Inferior parietal cortex (tissue), 1 donor: ENCODE measurements around the gene MYPN.

Experiments used
- DNase-seq: peaks from one replicate; pipeline ENCODE4 v3.0.0-alpha.2; 2016; ENCODE audit errors: extremely low spot score

Gene MYPN

DNA sequence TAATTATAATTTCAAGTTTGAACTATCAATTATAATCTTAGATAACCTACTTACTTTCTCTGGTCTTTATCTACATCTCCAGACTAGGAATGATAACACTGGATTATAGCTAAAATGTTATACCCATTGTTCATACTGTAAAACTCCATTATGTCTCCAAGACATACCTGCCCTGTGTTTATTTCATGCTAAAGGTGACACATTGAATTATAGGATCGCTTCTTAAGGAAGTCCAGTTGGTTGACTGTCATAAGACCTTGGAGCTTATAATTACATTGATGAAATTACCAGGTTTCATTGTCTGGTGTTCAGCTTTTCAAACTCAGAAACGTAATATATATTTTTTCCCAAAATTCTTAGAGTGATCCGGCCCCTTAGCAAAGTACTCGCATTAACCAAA is 18.7 kb upstream of the MYPN start:
- no peak for DNase-seq

DNA sequence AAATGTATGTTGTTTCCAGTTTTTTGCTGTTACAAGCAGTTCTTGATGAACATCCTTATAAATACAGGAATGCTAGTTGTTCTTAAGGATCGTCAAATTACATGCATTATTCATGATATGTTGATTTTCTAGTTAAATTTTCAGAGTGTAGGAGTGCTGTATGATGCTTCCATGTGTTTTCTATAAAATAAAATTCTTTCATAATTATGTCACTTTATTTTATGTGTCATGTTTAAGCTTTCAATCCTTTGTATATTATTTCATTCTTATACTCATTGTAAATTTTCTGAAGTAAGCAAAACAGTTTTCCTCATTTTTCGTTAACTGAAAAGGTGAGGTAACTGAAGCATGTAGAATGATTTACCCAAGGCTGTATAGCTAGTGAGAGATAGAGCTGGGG is 16.8 kb upstream of the MYPN start:
- no peak for DNase-seq

GRCh38 chr10:68095153-68095552 is 14.1 kb upstream of the MYPN start:
- DNase-seq, result no peak

GRCh38 chr10:68096913-68097516 is 12.3 kb upstream of the MYPN start:
- DNase-seq, result no peak

DNA sequence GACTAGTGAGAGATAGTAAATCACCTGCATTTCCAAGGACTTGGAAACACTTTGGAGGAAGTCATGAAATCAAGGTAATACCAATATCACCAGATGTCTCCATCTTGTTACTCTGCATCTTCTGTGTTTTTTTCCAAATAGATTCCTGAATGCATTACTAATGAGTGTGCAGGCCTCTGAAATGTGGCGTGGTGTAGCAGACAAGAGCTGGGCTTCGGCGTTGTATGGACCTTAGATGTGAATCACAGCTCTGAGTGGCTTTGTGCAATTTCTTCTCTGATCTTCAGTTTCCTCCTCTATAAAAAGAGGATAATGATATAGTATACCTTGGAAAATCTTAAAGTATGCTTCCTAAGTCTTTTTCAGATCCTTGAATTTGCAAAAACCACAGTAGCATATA is 9.6 kb upstream of the MYPN start:
- no peak for DNase-seq

DNA sequence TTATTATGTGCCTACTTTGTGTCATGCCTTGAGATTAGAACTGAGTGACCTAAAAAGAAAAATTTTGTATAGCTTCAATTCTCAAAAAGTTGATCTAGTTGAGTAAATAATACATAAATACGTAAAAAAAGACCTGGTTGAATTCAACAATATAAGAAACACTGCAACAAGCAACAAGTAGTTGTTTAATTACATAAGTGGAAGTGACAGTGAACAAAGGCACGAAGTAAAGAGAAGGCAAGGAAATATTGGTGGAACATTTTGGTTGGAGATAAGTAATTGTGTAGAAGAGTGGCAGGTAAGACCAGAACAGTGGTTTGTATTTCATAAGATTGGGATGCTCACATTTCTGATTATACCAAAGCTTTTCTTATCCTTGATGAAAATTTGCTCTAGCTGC is 8.2 kb upstream of the MYPN start:
- DNase-seq, result no peak

- no peak for DNase-seq
Observed at GRCh38 chr10:68103261-68103878, 5.9 kb upstream of the MYPN start.

DNA sequence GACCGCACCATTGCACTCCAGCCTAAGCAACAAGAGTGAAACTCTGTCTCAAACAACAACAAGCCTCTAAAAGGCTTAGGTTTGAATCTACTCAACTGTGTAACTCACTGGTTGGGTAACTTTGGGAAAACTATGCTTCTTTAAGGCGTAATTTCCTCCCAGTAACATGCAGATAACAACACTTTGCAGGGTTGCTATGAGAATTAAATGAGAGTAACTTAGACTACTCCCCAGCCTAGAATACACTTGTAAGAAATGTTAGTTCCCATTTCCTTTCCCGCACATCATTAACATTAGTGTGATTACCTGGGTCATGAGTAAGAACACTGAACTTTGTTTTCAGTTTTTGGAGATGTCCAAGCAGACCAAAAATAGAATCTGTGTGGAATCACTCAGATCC is 5.4 kb upstream of the MYPN start:
- no peak for DNase-seq

DNA sequence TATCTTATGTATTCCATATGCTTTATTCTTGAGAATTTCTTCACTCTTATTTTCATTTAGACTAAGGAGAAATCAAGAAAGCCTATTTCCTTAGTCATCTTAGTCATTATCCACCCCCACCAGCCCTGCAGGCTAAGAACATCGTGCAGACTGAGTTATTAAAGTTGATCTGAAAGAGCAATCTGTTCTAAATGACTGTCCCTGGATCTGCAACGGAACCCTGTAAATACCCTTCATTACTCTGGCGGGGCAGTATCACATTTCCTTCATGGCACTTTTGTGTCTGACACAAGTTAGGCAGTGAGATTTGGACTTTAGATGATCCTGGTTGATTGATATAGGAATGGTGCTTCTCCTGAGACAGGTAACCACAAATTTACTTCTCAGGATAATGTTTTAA is 3.5 kb upstream of the MYPN start:
- DNase-seq, result no peak

- no peak for DNase-seq
Observed at GRCh38 chr10:68106656-68107055, 2.6 kb upstream of the MYPN start.

- DNase-seq, result no peak
Observed at GRCh38 chr10:68107651-68108050, 1.6 kb upstream of the MYPN start.

DNA sequence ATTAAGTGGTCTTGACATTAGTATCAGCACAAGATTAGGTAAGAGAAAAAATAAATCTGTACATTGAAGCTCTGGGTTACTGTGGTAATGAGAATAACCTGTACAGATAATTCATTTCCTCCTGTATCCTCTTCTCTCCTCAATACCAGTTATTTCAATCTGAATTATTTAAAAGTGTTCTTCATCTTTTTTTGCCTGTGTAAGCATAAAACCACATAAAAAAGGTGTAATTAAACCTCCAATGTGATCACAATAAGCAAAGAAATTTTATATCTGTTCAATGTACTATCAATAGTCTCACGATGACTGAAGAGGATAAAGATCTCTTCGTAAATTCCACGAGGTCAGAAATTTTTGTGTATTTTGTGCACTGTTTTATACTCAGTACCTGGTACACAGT is 1.2 kb upstream of the MYPN start:
- no peak for DNase-seq

- DNase-seq, result no peak
Observed at GRCh38 chr10:68108653-68109052, 635 bp upstream of the MYPN start.

GRCh38 chr10:68110027-68110426 is 739 bp downstream of the MYPN start:
- no peak for DNase-seq

DNA sequence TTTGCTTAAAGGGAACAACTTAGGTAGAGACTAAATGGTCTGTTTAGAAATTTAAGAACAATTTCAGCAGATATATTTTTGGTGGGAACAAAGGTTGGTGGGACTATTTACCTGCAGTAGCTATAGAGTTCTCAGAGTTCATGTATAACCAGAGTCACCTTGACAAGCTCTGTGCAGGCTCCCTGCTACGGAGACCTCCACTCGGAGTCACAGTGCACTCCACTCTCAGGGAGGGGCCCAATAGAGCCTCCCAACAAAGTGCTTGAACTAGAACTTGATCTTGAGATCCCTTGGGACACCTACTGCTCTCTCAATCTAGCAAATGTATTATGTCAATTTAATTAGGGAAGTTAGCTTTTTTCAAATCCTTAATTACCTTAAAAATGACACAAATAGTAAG is 2.3 kb downstream of the MYPN start:
- no peak for DNase-seq

GRCh38 chr10:68112837-68113236 is 3.5 kb downstream of the MYPN start:
- no peak for DNase-seq

DNA sequence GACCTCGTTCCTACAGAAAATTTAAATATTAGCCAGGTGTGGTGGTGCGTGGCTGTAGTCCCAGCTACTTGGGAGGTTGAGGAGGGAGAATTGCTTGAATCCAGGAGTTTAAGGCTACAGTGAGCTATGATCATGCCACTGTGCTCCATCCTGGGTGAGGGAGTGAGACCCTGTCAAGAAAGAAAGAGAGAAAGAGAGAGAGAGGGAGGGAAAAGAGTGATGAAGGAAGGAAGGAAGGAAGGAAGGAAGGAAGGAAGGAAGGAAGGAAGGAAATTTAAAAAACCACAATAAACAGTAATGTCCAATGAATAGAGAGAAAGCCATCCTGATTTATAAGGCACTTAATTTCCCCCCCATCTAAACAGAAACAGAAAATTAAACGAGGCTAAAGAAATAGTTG is 9.4 kb downstream of the MYPN start:
- no peak for DNase-seq

DNA sequence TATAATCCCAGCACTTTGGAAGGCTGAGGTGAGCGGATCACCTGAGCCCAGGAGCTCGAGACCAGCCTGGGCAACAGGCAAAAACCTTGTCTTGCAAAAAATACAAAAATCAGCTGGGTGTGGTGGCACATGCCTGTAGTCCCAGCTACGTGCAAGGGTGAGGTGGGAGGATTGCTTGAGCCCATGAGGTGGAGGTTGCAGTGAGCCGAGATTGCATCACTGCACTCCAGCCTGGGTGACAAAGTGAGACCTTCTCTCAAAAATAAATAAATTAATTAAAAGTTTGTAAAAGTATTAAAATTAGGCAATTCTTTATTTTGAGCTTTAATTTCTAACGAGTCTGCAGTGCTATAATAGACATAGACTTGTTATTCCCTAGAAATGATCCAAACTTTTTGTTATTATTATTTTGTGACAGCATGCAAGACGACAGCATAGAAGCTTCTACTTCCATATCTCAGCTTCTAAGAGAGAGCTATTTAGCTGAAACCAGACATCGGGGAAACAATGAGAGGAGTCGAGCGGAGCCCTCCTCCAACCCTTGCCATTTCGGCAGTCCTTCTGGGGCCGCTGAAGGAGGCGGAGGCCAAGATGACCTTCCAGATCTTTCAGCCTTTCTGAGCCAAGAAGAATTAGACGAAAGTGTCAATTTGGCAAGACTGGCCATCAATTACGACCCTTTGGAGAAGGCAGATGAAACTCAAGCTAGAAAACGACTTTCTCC is 11.9 kb downstream of the MYPN start:
- DNase-seq, result no peak

DNA sequence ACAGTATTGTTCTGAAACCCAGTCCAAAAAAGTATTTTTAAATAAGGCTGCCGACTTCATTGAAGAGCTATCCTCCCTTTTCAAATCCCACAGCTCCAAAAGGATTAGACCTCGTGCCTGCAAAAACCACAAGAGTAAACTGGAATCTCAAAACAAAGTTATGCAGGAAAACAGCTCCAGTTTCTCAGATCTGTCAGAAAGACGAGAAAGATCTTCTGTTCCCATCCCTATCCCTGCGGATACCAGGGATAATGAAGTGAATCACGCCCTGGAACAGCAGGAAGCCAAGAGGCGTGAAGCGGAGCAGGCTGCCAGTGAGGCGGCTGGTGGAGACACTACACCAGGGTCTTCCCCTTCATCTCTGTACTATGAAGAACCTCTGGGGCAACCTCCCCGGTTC is 12.6 kb downstream of the MYPN start:
- DNase-seq, result no peak

- DNase-seq, result no peak
Observed at GRCh38 chr10:68124718-68125117, 15.4 kb downstream of the MYPN start.

DNA sequence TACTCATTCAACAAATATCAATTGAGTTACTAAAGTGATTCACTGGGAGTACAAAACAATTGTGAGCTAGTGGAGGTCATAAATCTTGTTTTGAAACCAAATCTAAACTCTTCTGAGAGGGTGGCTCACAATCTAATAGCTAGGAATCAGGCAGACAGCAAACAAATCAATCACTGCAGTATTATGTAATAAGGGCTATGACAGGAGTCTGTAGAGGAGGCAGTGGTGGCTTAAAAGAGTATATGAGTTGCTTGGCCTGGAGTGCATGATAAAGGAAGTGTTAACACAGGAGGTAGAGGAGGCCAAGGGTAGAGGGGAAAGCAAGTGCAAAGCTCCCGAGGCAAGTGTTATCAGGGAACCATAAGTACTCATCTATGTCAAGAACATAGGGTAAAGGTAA is 16.5 kb downstream of the MYPN start:
- DNase-seq, result no peak

DNA sequence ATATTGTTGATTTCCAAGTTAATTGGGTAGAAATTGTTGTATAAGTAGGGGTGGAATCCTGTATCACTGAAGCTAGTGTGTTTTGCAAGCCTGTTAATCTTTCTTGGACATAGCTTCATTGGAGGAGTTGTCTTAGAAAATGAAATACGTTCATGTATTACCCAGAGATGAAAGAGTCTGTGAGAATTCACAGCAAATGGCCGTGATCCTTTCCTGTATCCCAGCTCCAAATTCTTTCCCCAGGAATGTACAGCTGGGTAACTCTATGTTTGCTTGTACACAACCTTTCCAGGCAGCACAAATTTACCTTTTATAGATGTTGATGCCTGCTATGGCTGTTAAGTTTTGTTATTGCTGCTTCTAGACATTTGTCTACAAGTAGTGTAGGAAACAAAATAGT is 18.7 kb downstream of the MYPN start:
- DNase-seq, result no peak

DNA sequence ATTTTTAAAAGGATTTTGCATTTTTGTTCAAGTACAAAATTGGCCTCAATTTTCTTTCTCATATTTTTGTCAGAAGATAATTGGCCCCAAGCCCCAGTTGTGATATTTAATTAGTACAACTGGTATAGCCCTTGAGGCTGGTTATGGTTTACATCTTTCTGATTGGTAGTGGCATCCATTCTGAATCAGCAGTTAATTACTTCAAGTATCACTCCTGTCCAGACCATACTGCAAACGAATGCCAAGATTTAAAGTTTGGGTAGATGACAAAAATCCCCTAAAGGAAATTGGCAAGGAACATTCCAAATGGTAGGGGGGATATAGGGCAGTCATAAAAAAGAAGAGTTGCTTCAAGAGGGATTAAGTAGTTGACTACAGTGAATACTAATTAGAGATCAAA is 23.1 kb downstream of the MYPN start:
- DNase-seq, result no peak

GRCh38 chr10:68133523-68133922 is 24.2 kb downstream of the MYPN start:
- DNase-seq, result no peak
